GM20000 (cell line): Measurements from ENCODE around the gene THPO.

Experiments used
- DNase-seq: peaks from one replicate; pipeline ENCODE4 v3.0.0; 2012; ENCODE audit warnings: low spot score
- CTCF ChIP-seq: IDR thresholded peaks from 2 replicates; pipeline ENCODE4 v1.5.1; 2012; ENCODE audit warnings: mild to moderate bottlenecking, control low read depth; ENCODE audit errors: extremely low read depth, missing control alignments

THPO gene

GRCh38 chr3:184360929-184361531 is 17.0 kb downstream of the THPO start:
- DNase-seq: no peak
- no peak for TF ChIP-seq CTCF

GRCh38 chr3:184360070-184360928 is 17.7 kb downstream of the THPO start:
- no peak for TF ChIP-seq CTCF
- DNase-seq: no peak

GRCh38 chr3:184359610-184360009 is 18.4 kb downstream of the THPO start:
- no peak for TF ChIP-seq CTCF
- DNase-seq: no peak

- no peak for TF ChIP-seq CTCF
- no peak for DNase-seq
These were observed 19.1 kb downstream of the THPO start for GRCh38 chr3:184358921-184359350.

GRCh38 chr3:184358124-184358767 is 19.8 kb downstream of the THPO start:
- no peak for DNase-seq
- TF ChIP-seq CTCF: no peak

GRCh38 chr3:184357248-184358123 is 20.5 kb downstream of the THPO start:
- no peak for TF ChIP-seq CTCF
- DNase-seq: no peak
